Right lobe of liver (tissue), 4 donors: ENCODE results near the gene HNRNPA3.
"Not testable (repeated sequence)": the region's sequence is repeated elsewhere in the genome, so short reads cannot be mapped to it uniquely, and the experiment has no call there.

ENCODE experiments used
- CTCF ChIP-seq, 4 donors: fragments of 200-600 bp in 3 of 4; fragments of 450-650 bp in 1 of 4; IDR thresholded peaks; one replicate each; pipeline versions ENCODE4 v1.5.1 to v1.8.0; 2016 to 2022; ENCODE audit warnings: antibody characterized with exemption in 4 of 4, mild to moderate bottlenecking in 2 of 4
- POLR2A ChIP-seq: fragments of 450-650 bp; IDR thresholded peaks from one replicate; pipeline ENCODE4 v1.6.1; 2017; ENCODE audit warnings: antibody characterized with exemption, mild to moderate bottlenecking
- donor health status: DM: no; HTN: no; CAD: no.
- donor health status: DM: no; HTN: no; CAD: no.
- donor health status: DM: no; HTN: yes; CAD: no.

DNA sequence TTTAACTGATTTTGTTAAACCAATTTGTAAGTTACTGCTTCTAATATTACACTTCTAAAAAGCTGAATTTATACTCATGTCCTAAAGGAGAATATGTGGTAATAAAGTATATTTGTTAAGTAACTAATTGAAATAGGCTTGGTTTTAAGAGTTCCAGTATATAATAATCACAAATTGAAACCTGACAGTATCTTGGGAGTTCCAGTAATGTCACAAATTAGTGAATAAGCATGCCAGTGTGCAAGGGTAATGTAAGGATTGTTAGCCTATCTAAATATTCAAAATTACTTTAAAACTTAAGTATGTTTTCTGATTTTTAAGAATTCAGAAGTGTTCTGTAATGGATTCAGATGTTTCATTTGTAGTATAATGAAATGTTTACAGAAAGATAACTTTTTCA, 10.8 kb downstream of the HNRNPA3 start:
- TF ChIP-seq POLR2A; CTCF (IDR thresholded peaks at IDR 0.05): not testable (repeated sequence)
